ENCODE measurements around the gene EIF4E3. TPM values are rescaled to one million over a fixed set of nuclear protein-coding genes. Genes with fewer than 3 reads are reported as not detected.
A peak's percentile ranks its signal among the peaks of the same experiment; 100 is the strongest.

The EIF4E3 gene
- total and polyA plus RNA-seq, 7 experiments from 2014 or later, result 17.7 to 72.8 (median 35.3) TPM

DNA sequence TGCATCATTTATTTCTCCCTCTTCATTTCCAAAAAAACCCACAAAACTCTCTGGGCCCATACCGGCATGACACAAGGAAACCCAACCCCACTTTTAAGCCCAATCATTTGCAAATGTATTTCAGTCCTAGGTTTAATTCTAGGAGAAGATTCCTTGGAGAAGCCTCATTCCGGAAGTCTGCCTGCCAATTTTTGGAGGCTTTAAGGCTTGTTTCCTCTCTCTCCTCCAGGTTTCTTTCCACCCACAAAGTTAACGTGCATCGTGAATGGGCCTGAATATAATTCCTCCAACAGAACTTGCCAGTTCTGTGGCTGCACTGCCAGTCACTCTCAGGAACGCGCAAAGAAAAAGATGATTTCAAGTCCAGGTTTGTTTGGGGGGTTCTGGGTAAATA lies 71.8 kb downstream of the EIF4E3 start:
- Mint-ChIP-seq H3K27me3 (no peaks in the 10 kb centered on the region), H3K27ac (no peak overlapping the region), H3K4me1 (peaks cover 0 to 5% (median 0%) of the 10 kb centered on the region in 7 donors), H3K4me3 (no peak overlapping the region), H3K36me3 (peaks cover 0 to 10% (median 0%) of the 10 kb centered on the region in 5 donors), H3K9me3 (no peaks in the 10 kb centered on the region)
- H3K36me3 ChIP-seq (ENCODE audit: control insufficient read depth in 2 of 3, insufficient read depth in 3 of 3, low read length in 3 of 3), result no peaks in the 10 kb centered on the region
- no peak for DNase-seq
- intact Hi-C loops (cut with micrococcal nuclease), result loop anchor here in 1 of 2 donors (5.0 kb wide), 1 partner anchor 1121 kb away; no protein-coding TSS in a partner anchor
- ChIA-PET CTCF (interaction anchor here (0.6 to 1.0 kb wide), 3 partner anchors 1103 to 1533 kb away, joined by 3 read pairs; no protein-coding TSS in a partner anchor), POLR2A (no interaction called here)
- H3K4me3 ChIP-seq (ENCODE audit: low read length), result no peak overlapping the region
- H3K27ac ChIP-seq (ENCODE audit: low read depth, low read length), result no peak overlapping the region
- no peaks in the 10 kb centered on the region for H3K4me1 ChIP-seq (ENCODE audit: control insufficient read depth in 2 of 2, insufficient read depth in 2 of 2, low read length in 2 of 2)
- no peak for ATAC-seq
- H3K9me3 ChIP-seq (ENCODE audit: control insufficient read depth in 2 of 3, low read length in 3 of 3), result no peaks in the 10 kb centered on the region
- no peaks in the 10 kb centered on the region for H3K27me3 ChIP-seq (ENCODE audit: control insufficient read depth in 2 of 2, insufficient read depth in 2 of 2, low read length in 2 of 2)

DNA sequence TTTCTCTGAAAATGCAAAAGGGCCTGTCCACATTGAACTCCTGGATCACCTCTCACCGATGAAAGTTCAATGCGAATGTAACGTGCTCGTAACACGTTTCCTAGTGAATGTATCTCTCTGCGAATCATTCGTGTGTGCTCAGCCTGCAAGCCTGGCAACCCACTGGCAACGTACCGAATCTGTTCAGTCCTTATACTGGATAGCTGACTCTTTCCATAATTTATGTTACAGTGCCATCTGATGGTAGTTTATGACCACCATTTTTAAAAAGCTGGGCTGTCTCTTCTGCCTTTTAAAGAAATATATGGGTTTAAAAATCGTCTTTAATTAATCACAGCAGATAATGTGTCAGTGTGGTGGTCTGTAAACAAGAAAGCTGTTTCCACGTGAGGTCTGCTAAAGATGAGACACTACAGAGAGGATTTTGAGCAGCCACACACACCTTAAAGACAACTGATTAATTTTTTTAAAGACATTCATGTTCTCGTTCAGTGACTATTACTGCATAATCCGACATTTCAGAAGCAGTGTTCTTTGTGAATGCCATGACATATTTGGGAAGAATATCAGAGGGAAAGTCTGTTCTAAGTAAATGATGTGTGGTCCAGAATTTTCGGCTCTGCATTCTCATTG lies 72.3 kb downstream of the EIF4E3 start:
- ATAC-seq (peak; percentile 53), DNase-seq (peak in 6 of 9 donors; percentile 3 to 42 (median 23))
- peak overlapping the region in 1 of 10 donors; percentile 23 for H3K4me3 Mint-ChIP-seq
- Histone ChIP-seq H3K4me1 (ENCODE audit: control insufficient read depth in 2 of 2, insufficient read depth in 2 of 2, low read length in 2 of 2) (no peaks in the 10 kb centered on the region), H3K27ac (ENCODE audit: low read depth, low read length) (no peak overlapping the region), H3K27me3 (ENCODE audit: control insufficient read depth in 2 of 2, insufficient read depth in 2 of 2, low read length in 2 of 2) (no peaks in the 10 kb centered on the region), H3K36me3 (ENCODE audit: control insufficient read depth in 2 of 3, insufficient read depth in 3 of 3, low read length in 3 of 3) (no peaks in the 10 kb centered on the region), H3K9me3 (ENCODE audit: control insufficient read depth in 2 of 3, low read length in 3 of 3) (no peaks in the 10 kb centered on the region), H3K4me3 (ENCODE audit: low read length) (no peak overlapping the region)
- no peaks in the 10 kb centered on the region for H3K9me3 Mint-ChIP-seq
- H3K27me3 Mint-ChIP-seq, result no peaks in the 10 kb centered on the region
- intact Hi-C loops (cut with micrococcal nuclease), result loop anchor here in 1 of 2 donors (1.0 to 5.0 kb wide), 2 partner anchors 1103 to 1121 kb away; no protein-coding TSS in a partner anchor
- H3K36me3 Mint-ChIP-seq, result peaks cover 0 to 11% (median 0%) of the 10 kb centered on the region in 5 donors
- ChIA-PET POLR2A (no interaction called here), CTCF (interaction anchor here (0.6 to 1.0 kb wide), 3 partner anchors 1102 to 1533 kb away, joined by 3 read pairs; no protein-coding TSS in a partner anchor)
- no peak overlapping the region for H3K27ac Mint-ChIP-seq
- H3K4me1 Mint-ChIP-seq, result peaks cover 0 to 5% (median 0%) of the 10 kb centered on the region in 7 donors

DNA sequence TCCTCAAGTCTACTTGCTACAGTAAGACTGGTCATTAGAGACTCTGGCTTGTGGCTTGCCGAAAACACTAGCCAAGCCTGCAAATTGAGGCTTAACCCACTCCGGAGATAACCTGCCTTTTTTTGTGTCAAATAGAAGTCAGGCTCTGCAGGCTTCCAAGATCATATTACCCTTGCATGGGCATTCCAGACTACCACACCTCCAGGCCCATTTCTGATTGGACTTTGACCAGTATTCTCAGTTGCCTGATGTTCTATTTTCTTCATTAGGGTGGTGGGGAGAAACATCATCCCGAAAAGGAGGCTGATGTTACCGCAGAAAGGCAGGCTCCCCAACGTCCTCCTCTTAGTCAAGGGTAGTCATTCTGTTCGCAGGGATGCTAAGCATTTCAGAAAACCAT lies 73.6 kb downstream of the EIF4E3 start:
- no peak overlapping the region for H3K27ac ChIP-seq (ENCODE audit: low read depth, low read length)
- H3K36me3 ChIP-seq (ENCODE audit: control insufficient read depth in 2 of 3, insufficient read depth in 3 of 3, low read length in 3 of 3), result no peaks in the 10 kb centered on the region
- DNase-seq, result no peak
- H3K9me3 ChIP-seq (ENCODE audit: control insufficient read depth in 2 of 3, low read length in 3 of 3), result no peaks in the 10 kb centered on the region
- no peaks in the 10 kb centered on the region for H3K27me3 Mint-ChIP-seq
- H3K9me3 Mint-ChIP-seq, result no peaks in the 10 kb centered on the region
- peaks cover 0 to 11% (median 0%) of the 10 kb centered on the region in 5 donors for H3K36me3 Mint-ChIP-seq
- no peak overlapping the region for H3K27ac Mint-ChIP-seq
- CTCF ChIA-PET, result no interaction called here
- no peak for ATAC-seq
- no peak overlapping the region for H3K4me3 ChIP-seq (ENCODE audit: low read length)
- POLR2A ChIA-PET, result no interaction called here
- no peak overlapping the region for H3K4me3 Mint-ChIP-seq
- no peaks in the 10 kb centered on the region for H3K4me1 ChIP-seq (ENCODE audit: control insufficient read depth in 2 of 2, insufficient read depth in 2 of 2, low read length in 2 of 2)
- intact Hi-C loops (cut with micrococcal nuclease), result loop anchor here in 1 of 2 donors (1.0 to 5.0 kb wide), 2 partner anchors 1101 to 1119 kb away; no protein-coding TSS in a partner anchor
- H3K4me1 Mint-ChIP-seq, result peaks cover 0 to 5% (median 0%) of the 10 kb centered on the region in 7 donors
- H3K27me3 ChIP-seq (ENCODE audit: control insufficient read depth in 2 of 2, insufficient read depth in 2 of 2, low read length in 2 of 2), result no peaks in the 10 kb centered on the region

DNA sequence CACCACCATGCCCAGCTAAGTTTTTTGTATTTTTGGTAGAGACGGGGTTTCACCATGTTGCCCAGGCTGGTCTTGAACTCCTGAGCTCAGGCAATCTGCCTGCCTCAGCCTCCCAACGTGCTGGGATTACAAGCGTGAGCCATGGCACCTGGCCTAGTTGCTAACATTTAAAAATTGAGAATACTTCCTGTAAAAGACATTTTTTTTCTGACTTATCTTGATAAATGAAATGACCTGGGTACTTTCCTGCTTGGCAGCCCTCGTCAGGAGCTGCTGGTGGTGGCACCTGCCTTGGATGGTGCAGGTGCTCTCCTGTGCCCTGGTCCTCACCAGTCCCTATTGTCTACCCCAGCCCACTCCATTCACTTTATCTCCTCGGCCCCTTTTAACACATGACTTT lies 74.8 kb downstream of the EIF4E3 start:
- CTCF ChIA-PET, result no interaction called here
- no peaks in the 10 kb centered on the region for H3K4me1 ChIP-seq (ENCODE audit: control insufficient read depth in 2 of 2, insufficient read depth in 2 of 2, low read length in 2 of 2)
- H3K9me3 ChIP-seq (ENCODE audit: control insufficient read depth in 2 of 3, low read length in 3 of 3), result no peaks in the 10 kb centered on the region
- Mint-ChIP-seq H3K9me3 (peaks cover 0 to 1% (median 0%) of the 10 kb centered on the region in 11 donors), H3K4me1 (peaks cover 0 to 5% (median 0%) of the 10 kb centered on the region in 7 donors), H3K4me3 (no peak overlapping the region), H3K27me3 (no peaks in the 10 kb centered on the region), H3K36me3 (peaks cover 0 to 11% (median 0%) of the 10 kb centered on the region in 5 donors), H3K27ac (no peak overlapping the region)
- no peak for DNase-seq
- no peak overlapping the region for H3K27ac ChIP-seq (ENCODE audit: low read depth, low read length)
- ATAC-seq, result no peak
- H3K27me3 ChIP-seq (ENCODE audit: control insufficient read depth in 2 of 2, insufficient read depth in 2 of 2, low read length in 2 of 2), result no peaks in the 10 kb centered on the region
- POLR2A ChIA-PET, result no interaction called here
- intact Hi-C loops (cut with micrococcal nuclease), result loop anchor here in 1 of 2 donors (5.0 kb wide), 1 partner anchor 1118 kb away; no protein-coding TSS in a partner anchor
- no peak overlapping the region for H3K4me3 ChIP-seq (ENCODE audit: low read length)
- H3K36me3 ChIP-seq (ENCODE audit: control insufficient read depth in 2 of 3, insufficient read depth in 3 of 3, low read length in 3 of 3), result no peaks in the 10 kb centered on the region

DNA sequence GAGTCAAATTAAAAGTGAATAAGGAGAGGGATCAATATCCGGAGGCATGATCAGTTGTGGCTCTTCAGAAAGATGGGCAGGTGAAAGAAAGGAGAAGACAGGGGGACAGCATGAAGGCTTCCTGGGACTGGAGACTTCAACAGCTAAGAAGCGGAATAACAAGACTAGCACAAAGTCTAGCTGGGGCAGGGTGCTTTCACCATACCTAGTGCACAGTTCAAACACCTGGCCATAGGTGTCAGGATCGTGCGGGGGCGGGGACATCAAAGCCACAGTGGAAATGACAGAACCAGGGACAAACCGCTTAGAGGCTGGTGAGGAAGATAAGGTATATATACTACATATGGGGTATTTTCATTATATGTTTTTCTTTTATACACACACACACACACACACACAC lies 75.4 kb downstream of the EIF4E3 start:
- Mint-ChIP-seq H3K9me3 (peaks cover 0 to 1% (median 0%) of the 10 kb centered on the region in 11 donors), H3K4me1 (peaks cover 0 to 6% (median 0%) of the 10 kb centered on the region in 7 donors), H3K4me3 (no peak overlapping the region), H3K27ac (no peak overlapping the region), H3K27me3 (peaks cover 0 to 2% (median 0%) of the 10 kb centered on the region in 5 donors), H3K36me3 (peaks cover 0 to 11% (median 5%) of the 10 kb centered on the region in 5 donors)
- ChIA-PET CTCF (interaction anchor here (0.9 kb wide), 1 partner anchor 1099 kb away, joined by 3 read pairs; no protein-coding TSS in a partner anchor), POLR2A (no interaction called here)
- DNase-seq (no peak), ATAC-seq (no peak)
- Histone ChIP-seq H3K27ac (ENCODE audit: low read depth, low read length) (no peak overlapping the region), H3K4me1 (ENCODE audit: control insufficient read depth in 2 of 2, insufficient read depth in 2 of 2, low read length in 2 of 2) (no peaks in the 10 kb centered on the region), H3K9me3 (ENCODE audit: control insufficient read depth in 2 of 3, low read length in 3 of 3) (no peaks in the 10 kb centered on the region), H3K27me3 (ENCODE audit: control insufficient read depth in 2 of 2, insufficient read depth in 2 of 2, low read length in 2 of 2) (no peaks in the 10 kb centered on the region), H3K4me3 (ENCODE audit: low read length) (no peak overlapping the region), H3K36me3 (ENCODE audit: control insufficient read depth in 2 of 3, insufficient read depth in 3 of 3, low read length in 3 of 3) (no peaks in the 10 kb centered on the region)
- intact Hi-C loops (cut with micrococcal nuclease), result loop anchor here in 1 of 2 donors (5.0 kb wide), 1 partner anchor 1117 kb away; no protein-coding TSS in a partner anchor

DNA sequence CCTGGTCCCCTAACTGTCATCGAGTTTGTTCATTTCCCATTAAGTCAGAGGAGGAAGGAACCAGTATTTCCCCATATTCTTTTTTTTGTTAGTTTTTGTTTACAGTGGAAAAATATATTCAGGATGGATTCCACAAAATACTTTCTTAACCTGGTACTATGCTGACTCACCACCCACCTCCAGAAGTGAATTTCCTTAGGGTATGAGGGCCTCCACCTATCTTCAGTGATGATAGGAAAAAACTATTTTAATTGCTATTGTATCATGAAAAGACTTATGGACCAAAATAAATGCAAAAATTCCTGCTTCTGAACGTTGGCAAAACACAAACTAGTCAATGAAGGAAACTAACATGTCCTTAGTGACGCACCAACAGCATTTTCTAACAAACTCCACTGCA lies 77.5 kb downstream of the EIF4E3 start:
- H3K27ac Mint-ChIP-seq, result no peak overlapping the region
- peaks cover 0 to 6% (median 0%) of the 10 kb centered on the region in 7 donors for H3K4me1 Mint-ChIP-seq
- H3K27me3 Mint-ChIP-seq, result peaks cover 0 to 2% (median 0%) of the 10 kb centered on the region in 5 donors
- H3K27me3 ChIP-seq (ENCODE audit: control insufficient read depth in 2 of 2, insufficient read depth in 2 of 2, low read length in 2 of 2), result no peaks in the 10 kb centered on the region
- peaks cover 0 to 1% (median 0%) of the 10 kb centered on the region in 11 donors for H3K9me3 Mint-ChIP-seq
- no peak overlapping the region for H3K27ac ChIP-seq (ENCODE audit: low read depth, low read length)
- H3K4me3 Mint-ChIP-seq, result no peak overlapping the region
- DNase-seq (no peak), ATAC-seq (no peak)
- H3K4me1 ChIP-seq (ENCODE audit: control insufficient read depth in 2 of 2, insufficient read depth in 2 of 2, low read length in 2 of 2), result no peaks in the 10 kb centered on the region
- CTCF ChIA-PET, result interaction anchor here (0.6 kb wide), 1 partner anchor 1108 kb away, joined by 3 read pairs; no protein-coding TSS in a partner anchor
- H3K36me3 Mint-ChIP-seq, result peaks cover 0 to 18% (median 11%) of the 10 kb centered on the region in 5 donors
- H3K9me3 ChIP-seq (ENCODE audit: control insufficient read depth in 2 of 3, low read length in 3 of 3), result no peaks in the 10 kb centered on the region
- intact Hi-C loops (cut with micrococcal nuclease), result no loop called here
- H3K36me3 ChIP-seq (ENCODE audit: control insufficient read depth in 2 of 3, insufficient read depth in 3 of 3, low read length in 3 of 3), result no peaks in the 10 kb centered on the region
- POLR2A ChIA-PET, result no interaction called here
- no peak overlapping the region for H3K4me3 ChIP-seq (ENCODE audit: low read length)
